C4-2B (cell line): Measurements from ENCODE around the gene PPP1R27.

Experiments used
- H3K27ac ChIP-seq: fragments of 450-650 bp; 2 replicates; pipeline ENCODE4 v1.5.1; 2017
- CTCF ChIP-seq: fragments of 450-650 bp; conservative IDR thresholded peaks from 2 replicates; pipeline ENCODE4 v1.5.1; 2017; ENCODE audit warnings: mild to moderate bottlenecking
- ZFX ChIP-seq: fragments of 450-650 bp; IDR thresholded peaks from 2 replicates; pipeline ENCODE4 v1.6.1; 2017

Gene PPP1R27, protein sequence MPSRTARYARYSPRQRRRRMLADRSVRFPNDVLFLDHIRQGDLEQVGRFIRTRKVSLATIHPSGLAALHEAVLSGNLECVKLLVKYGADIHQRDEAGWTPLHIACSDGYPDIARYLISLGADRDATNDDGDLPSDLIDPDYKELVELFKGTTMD

DNA sequence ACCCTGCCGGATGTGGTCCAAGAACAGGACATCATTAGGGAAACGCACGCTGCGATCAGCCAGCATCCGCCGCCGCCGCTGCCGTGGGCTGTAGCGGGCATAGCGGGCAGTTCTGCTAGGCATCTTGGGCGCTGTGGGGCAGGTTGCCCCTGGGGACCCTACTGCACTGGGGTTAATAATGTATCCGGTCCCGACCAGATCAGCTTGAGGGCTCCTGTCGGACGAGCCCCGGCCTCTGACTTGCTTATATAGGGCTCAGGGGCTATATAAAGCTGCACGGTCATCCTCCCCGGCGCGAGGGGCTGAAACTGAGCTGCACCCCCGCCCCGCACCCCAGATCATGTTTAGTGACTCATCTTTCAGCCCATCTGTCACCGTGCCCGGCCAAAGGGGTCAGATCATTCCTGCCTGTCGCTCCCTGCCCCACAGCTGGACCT is at the start of gene PPP1R27:
TSS of gene PPP1R27 (minus strand) at position 220 of the 437 bp plus-strand sequence. CDS start at position 123, 97 bp downstream.
- H3K27ac ChIP-seq = peak within 1 kb of the TSS; percentile 96
- TF ChIP-seq ZFX (no peak), CTCF (no peak)

DNA sequence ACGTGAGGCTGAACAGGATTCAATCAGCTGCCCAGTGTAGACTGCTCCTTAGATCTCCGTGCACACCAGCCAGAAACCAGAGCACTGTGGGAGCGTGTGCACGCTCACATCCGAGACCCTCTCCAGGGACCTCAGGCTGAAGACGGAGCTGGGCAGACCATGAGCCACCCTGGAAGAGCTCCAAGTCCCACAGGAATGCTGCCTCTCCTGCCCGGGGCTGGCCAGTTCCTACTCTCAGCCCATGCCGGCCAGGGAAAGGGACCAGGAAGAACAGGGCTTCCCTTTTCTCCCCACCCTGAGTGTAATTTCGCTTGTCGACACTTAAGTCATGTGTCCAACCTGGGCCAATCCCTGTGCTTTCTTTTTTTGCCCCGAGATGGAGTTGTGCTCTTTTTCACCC is 49.7 kb upstream of the PPP1R27 start:
- no peak overlapping the region for H3K27ac ChIP-seq
- TF ChIP-seq CTCF = no peak
- no peak for TF ChIP-seq ZFX

- TF ChIP-seq CTCF = no peak
- TF ChIP-seq ZFX = no peak
- no peak overlapping the region for H3K27ac ChIP-seq
Measured at GRCh38 chr17:81879121-81879520, 44.3 kb upstream of the PPP1R27 start.

DNA sequence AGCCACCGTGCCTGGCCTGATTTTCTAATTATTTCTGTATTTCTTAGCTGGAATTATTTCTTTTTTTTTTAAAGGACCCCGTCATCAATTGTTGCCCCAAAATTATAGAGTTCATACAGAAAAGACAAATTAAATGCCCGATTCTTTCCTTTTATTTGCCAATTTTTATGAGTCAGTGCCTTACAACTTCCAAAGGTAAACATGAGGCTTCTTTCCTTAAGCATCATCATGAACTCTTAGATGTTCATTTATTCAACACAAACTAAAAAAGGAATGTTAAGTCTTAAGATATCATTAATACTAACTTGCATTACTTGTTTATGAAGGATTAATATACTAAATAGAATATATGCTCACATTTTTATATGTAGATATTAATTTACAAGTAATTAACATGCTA is 43.4 kb upstream of the PPP1R27 start:
- TF ChIP-seq ZFX = no peak
- no peak for TF ChIP-seq CTCF
- H3K27ac ChIP-seq = no peak overlapping the region

- TF ChIP-seq ZFX (no peak), CTCF (no peak)
- no peak overlapping the region for H3K27ac ChIP-seq
Measured at GRCh38 chr17:81877569-81877968, 42.7 kb upstream of the PPP1R27 start.

DNA sequence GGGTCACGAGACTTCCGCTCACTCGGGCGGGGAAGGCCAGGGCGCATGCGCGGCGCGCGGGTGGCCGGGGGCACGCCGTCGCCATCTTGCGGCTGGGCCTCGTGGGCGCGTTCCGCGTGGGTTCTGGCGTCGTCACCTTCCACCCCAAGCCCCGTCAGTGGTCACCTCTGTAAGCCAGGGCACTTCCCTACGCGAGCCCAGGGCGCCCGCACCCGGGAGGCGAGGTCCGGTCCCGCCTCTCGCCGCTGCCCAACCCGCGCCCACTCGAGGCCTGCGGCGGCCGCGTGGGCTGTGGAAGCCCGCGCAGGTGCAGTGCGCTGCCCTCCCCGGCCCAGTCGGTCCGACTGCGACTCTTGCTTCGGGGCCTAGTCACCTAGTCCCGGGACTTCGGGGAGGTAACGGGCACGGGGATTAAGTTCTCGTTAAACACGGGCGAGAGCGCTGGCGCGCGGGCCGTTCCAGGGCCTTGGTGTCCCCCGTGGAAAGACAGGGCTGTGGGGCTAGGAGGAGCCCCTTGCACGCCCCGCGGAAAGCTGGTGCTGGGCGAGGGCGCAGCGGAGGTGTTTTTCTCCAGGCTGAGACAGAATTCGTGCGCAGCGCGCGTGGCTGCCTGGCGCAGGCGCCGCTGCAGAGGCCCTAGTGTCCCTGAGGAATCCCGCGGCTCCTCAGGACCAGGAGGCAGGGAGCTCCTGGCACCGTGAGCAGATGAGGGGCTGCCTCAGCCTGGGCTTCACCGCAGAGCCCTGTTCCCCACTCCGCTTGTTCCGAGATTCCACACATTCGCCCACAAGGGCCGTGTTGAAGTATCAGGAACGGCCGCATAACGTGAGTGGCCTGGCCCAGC is 36.8 kb upstream of the PPP1R27 start:
- H3K27ac ChIP-seq = peak overlapping the region; percentile 100
- TF ChIP-seq CTCF (no peak), ZFX (peak; percentile 96)

- peak within 1 kb of the TSS; percentile 100 for H3K27ac ChIP-seq
- TF ChIP-seq CTCF = no peak
- no peak for TF ChIP-seq ZFX
Measured at GRCh38 chr17:81870981-81871386, 36.1 kb upstream of the PPP1R27 start, which contains the start of gene ARHGDIA. Gene ARHGDIA, minus strand, starts transcription at chr17:81871337. Its CDS starts 1,407 bp downstream, at chr17:81869930.
